HepG2 (cell line): ENCODE measurements around the gene ZSWIM5.

Experiments
- ESRRA ChIP-seq: sonication (generic); formaldehyde crosslinking; IDR thresholded peaks from 2 replicates; pipeline ENCODE4 v1.5.1; 2020; ENCODE audit warnings: mild to moderate bottlenecking, low read depth, missing genetic modification reagents
- FOXA1 ChIP-seq, 2 experiments: fragments of 450-650 bp in 1 of 2; sonication (generic) in 1 of 2; formaldehyde crosslinking in 1 of 2; IDR thresholded peaks; 2 replicates each; pipeline versions ENCODE4 v1.4.0 to v1.6.1; 2016 to 2020; ENCODE audit warnings: missing genetic modification reagents in 1 of 2
- GTF2F1 ChIP-seq: fragments of 150-350 bp; IDR thresholded peaks from 2 replicates; pipeline ENCODE4 v1.6.1; 2014; ENCODE audit warnings: low read length
- SRF ChIP-seq: IDR thresholded peaks from 2 replicates; pipeline ENCODE4 v1.6.1; 2011; ENCODE audit warnings: mild to moderate bottlenecking, low read depth, low read length, moderate library complexity
- TP53 ChIP-seq: sonication (generic); formaldehyde crosslinking; conservative IDR thresholded peaks from 2 replicates; pipeline ENCODE4 v1.4.0; 2020; ENCODE audit warnings: missing genetic modification reagents
- ZNF775 ChIP-seq: sonication (generic); formaldehyde crosslinking; IDR thresholded peaks from 2 replicates; pipeline ENCODE4 v1.4.0; 2020; ENCODE audit warnings: missing genetic modification reagents, mild to moderate bottlenecking, moderate library complexity, borderline replicate concordance
- TF ChIP-seq, protein P1 (sequence below): sonication (generic); formaldehyde crosslinking; conservative IDR thresholded peaks from 2 replicates; pipeline ENCODE4 v1.4.0; 2020; ENCODE audit warnings: missing genetic modification reagents
- TF ChIP-seq, protein P2 (sequence below): sonication (generic); formaldehyde crosslinking; IDR thresholded peaks from 2 replicates; pipeline ENCODE4 v1.5.0; 2020; ENCODE audit warnings: mild to moderate bottlenecking, missing genetic modification reagents, moderate library complexity
- TF ChIP-seq, protein P3 (sequence below): sonication (generic); formaldehyde crosslinking; IDR thresholded peaks from 2 replicates; pipeline ENCODE4 v1.4.0; 2020; ENCODE audit warnings: missing genetic modification reagents

DNA sequence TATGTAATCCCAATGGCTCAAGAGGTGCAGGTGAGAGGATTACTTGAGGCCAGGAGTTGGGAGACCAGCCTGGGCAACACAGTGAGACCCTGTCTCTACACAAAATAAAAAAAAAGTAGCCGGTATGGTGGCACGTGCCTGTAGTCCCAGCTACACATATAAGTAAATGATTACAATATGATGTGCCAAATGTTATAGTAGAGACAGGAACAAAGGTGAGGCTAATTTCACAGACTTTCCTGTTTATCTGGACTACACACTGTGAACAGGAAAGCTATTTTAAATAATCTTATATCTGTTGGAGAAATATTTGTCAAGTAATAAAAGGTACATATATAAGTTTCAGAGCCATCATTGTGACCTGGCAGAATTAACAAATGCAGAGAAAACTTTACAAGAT lies 116.7 kb downstream of the ZSWIM5 start:
- TF ChIP-seq TP53 (no peak), FOXA1 (IDR thresholded peaks at IDR 0.05) (no peak), FOXA1 (CRISPR knock-in tag; IDR thresholded peaks at IDR 0.05) (no peak), GTF2F1 (no peak), ESRRA (CRISPR knock-in tag) (no peak), ZNF775 (CRISPR knock-in tag) (no peak), SRF (no peak)
- TF ChIP-seq, protein P1, sequence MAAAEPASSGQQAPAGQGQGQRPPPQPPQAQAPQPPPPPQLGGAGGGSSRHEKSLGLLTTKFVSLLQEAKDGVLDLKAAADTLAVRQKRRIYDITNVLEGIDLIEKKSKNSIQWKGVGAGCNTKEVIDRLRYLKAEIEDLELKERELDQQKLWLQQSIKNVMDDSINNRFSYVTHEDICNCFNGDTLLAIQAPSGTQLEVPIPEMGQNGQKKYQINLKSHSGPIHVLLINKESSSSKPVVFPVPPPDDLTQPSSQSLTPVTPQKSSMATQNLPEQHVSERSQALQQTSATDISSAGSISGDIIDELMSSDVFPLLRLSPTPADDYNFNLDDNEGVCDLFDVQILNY (CRISPR knock-in tag): no peak
- TF ChIP-seq, protein P2, sequence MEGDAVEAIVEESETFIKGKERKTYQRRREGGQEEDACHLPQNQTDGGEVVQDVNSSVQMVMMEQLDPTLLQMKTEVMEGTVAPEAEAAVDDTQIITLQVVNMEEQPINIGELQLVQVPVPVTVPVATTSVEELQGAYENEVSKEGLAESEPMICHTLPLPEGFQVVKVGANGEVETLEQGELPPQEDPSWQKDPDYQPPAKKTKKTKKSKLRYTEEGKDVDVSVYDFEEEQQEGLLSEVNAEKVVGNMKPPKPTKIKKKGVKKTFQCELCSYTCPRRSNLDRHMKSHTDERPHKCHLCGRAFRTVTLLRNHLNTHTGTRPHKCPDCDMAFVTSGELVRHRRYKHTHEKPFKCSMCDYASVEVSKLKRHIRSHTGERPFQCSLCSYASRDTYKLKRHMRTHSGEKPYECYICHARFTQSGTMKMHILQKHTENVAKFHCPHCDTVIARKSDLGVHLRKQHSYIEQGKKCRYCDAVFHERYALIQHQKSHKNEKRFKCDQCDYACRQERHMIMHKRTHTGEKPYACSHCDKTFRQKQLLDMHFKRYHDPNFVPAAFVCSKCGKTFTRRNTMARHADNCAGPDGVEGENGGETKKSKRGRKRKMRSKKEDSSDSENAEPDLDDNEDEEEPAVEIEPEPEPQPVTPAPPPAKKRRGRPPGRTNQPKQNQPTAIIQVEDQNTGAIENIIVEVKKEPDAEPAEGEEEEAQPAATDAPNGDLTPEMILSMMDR (CRISPR knock-in tag): no peak
- TF ChIP-seq, protein P3, sequence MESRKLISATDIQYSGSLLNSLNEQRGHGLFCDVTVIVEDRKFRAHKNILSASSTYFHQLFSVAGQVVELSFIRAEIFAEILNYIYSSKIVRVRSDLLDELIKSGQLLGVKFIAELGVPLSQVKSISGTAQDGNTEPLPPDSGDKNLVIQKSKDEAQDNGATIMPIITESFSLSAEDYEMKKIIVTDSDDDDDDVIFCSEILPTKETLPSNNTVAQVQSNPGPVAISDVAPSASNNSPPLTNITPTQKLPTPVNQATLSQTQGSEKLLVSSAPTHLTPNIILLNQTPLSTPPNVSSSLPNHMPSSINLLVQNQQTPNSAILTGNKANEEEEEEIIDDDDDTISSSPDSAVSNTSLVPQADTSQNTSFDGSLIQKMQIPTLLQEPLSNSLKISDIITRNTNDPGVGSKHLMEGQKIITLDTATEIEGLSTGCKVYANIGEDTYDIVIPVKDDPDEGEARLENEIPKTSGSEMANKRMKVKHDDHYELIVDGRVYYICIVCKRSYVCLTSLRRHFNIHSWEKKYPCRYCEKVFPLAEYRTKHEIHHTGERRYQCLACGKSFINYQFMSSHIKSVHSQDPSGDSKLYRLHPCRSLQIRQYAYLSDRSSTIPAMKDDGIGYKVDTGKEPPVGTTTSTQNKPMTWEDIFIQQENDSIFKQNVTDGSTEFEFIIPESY (CRISPR knock-in tag): no peak
